Right renal pelvis (tissue), 4 donors: ENCODE results near the gene GPD1L. TPM values are rescaled to one million over a fixed set of nuclear protein-coding genes. Genes with fewer than 3 reads are reported as not detected.

ENCODE experiments used
- DNase-seq, 4 donors: peaks; one replicate each; pipeline ENCODE4 v3.0.0-alpha.2; 2013; ENCODE audit warnings: low read depth in 4 of 4, low spot score in 3 of 4, missing footprints in 1 of 4
- polyA plus RNA-seq, 4 donors: library from polyadenylated mRNA; unstranded; fragments of 120-200 nt; gene quantifications; one replicate each; pipeline ENCODE4 v1.2.1, GENCODE V29; 2013; ENCODE audit not compliant: insufficient read length in 4 of 4

The GPD1L gene
- polyA plus RNA-seq, 4 donors = 19.2 to 25.6 (median 23.4) TPM

- DNase-seq = no peak
Observed at GRCh38 chr3:32132706-32133105, 26.3 kb downstream of the GPD1L start.

DNA sequence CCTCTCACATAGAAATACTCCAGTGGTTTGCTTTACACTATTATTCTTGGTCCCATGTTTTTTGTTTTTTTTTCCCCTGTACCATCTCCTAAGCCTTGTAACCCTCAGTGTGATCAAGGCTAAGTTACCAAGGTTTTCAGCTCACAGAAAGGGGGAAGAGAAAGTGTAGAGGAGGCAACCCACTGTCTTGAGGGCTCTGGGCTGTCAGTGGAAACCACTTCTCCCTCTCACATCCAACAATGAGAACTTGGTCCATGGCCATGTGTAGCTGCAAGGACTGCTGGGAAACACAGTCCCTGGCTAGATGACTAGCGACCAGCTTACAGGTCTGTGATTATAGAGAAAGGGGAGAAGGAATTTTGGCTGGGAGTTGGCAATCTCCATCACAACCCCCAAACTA lies 30.3 kb downstream of the GPD1L start:
- DNase-seq = no peak

DNA sequence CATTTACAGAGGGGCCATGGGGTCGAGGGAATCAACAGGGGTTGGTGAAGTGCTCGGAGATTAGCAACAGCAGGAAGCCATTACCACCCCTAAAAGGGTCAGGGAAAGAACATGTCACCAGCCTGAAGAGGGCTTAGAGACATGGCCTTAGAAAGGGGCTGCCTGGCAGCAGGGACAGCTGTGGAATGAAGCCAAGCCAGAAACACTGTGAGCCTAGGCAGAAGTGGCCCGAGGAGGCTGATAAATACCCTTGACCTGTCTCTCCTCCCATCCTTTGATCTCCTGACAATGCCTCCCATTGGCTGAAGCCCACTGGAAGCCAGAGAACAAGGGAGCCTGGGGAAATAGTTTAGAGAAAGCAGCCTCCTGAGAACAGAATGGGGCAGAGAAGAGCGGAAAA lies 31.4 kb downstream of the GPD1L start:
- no peak for DNase-seq

DNA sequence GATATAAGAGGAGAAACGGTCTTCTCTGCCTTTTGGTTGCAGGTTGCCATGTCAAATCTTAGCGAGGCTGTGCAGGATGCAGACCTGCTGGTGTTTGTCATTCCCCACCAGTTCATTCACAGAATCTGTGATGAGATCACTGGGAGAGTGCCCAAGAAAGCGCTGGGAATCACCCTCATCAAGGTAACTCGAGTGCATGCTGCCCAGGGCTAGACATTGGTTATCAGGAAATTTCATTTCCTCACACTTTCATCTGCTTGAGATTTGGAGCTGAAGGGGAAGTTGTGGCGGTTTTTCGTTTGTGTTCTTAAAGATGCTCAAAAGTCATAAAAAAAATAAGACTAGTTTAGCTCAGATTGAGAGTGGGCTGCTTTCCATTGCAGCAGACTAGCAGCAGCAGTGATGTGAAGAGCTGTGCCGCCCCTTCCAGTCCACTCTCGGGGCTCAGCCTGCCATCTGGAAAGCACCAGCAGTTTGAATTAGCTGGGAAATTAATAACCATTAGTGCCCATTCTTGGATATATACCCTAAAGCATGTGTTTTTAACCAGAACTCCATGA lies 32.2 kb downstream of the GPD1L start:
- no peak for DNase-seq

DNA sequence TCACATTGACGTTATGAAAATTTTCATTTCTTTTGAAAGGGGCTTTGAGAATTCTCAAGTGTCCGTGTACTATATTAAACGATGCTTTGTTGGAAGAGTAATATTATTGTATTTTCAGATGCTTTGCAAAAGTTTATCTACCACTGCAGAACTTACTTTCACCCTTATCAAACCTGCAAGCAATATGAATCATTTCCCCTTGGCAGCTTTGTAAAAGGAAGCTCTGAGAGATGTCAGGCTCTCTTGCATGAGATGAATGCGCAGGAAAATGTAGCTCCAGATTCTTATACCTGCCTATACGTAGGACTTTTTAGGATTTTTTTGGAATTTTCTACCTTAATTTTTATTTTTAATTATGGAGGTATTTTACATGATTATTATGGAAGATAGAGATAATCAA lies 34.5 kb downstream of the GPD1L start:
- no peak for DNase-seq

DNA sequence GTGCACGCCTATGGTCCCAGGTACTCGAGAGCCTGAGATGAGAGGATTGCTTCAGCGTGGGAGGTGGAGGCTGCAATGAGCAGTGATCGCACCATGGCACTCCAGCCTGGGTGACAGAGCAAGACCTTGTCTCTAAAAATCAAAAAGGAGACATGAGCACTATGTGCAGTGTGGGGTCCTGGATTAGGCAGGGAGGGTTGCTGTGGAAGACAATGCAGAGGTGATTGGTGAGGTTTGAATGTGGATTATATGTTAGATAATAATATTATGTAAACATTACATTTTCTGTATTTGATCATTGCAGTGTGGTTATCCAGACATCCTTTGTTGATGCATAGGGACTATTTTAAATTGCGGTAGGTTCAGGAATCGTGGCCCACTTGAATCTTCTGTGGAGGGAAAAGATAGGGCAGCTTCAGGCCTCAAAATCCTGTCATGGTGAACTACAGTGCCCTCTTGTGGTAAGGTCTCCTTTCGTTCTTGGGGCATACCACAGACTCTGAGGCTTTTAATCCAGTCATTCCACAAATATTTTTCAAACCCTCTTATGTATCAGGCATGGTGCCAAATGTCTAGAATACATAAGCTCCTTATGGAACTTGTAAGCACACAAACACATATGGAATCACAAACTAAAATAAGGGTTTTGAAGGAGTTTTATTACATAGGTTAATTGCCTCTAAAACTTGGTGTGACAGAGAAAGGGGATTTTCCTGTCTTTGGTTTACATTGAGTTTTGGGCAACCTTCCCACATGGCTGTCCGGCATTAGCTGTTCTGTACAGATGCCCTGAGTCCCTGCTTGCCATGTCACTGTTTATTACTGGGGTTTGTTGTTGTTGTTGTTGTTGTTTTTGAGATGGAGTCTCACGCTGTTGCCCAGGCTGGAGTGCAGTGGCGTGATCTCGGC lies 37.7 kb downstream of the GPD1L start:
- peak; percentile 76 to 82 (median 78) for DNase-seq

- DNase-seq = no peak
Observed at GRCh38 chr3:32146746-32147211, 40.4 kb downstream of the GPD1L start.

DNA sequence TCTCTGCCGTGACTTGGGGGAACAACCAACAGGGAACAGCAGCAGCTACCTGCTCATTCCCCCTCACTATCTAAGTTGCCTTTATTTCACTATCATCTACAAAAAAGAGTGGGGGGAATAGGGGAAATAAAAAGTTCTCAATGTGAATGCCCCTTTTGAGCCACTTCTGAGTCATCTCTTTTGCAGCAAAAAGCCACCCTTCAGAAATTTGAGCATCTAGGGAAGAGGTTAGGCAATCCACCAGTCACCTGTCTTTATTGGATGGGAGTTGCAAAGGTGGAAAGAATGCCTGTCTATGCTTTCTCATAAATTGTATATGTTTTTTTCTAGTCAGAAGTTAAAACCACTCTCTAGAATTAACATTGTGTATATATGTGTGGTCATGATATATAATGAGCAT lies 41.1 kb downstream of the GPD1L start:
- DNase-seq = no peak

DNA sequence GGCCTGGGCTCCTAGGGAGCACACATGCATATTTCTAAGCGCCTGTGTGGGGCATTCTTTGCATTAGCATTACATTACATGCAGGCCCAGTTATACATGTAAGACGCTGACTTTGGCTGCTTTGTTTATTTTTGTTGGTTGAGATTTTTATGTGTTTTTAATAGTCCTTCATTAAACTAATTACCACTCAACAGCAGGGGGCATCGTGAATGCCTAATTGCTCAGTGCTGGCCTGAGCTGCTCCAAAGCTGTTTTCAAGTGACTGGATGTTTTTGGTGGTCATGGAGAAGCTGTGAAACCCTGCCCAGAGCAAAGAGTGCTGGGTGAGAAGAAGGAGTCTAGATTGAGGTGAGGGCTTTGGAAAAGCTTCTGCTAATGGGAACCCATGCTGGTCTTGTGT lies 41.5 kb downstream of the GPD1L start:
- no peak for DNase-seq

- no peak for DNase-seq
Observed at GRCh38 chr3:32148351-32148750, 41.9 kb downstream of the GPD1L start.

DNA sequence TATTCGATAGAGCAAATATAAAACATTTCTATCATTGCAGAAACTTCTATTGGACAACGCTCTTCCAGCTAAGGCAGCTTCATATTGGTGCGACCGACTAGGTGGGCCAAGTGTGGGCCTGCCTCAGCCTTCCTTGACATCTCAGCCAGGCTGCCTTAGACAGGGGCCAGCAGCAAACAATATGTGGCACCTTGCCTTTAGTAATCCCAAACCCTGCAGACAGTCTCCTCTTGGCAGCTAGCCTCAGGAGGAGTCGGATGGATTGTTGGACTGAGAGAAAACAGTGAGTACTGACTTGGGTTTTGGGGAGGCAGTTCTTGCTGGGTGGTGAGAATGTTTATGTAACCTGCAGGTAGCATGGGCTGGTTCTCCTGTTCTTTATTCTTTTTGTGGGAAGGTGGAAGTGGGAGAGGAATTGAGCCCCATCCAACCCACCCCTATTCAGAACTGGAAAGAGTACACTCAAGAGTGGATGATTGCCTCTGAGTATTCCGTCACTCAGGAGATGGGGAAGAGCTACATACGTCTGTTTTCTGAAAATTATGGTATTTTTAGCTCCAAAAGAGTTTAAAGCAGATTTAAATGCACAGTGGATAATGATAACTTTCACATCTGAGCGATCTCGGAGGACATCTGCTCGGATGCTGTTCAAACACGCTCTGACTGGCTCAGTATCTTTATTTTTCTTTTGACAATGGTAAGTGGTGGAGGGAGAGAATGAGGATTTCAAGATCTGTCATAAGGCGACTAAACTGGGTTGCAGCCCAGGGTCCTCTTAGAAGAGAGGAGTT lies 47.2 kb downstream of the GPD1L start:
- DNase-seq = no peak

GRCh38 chr3:32154205-32154579 lies 47.8 kb downstream of the GPD1L start:
- no peak for DNase-seq

DNA sequence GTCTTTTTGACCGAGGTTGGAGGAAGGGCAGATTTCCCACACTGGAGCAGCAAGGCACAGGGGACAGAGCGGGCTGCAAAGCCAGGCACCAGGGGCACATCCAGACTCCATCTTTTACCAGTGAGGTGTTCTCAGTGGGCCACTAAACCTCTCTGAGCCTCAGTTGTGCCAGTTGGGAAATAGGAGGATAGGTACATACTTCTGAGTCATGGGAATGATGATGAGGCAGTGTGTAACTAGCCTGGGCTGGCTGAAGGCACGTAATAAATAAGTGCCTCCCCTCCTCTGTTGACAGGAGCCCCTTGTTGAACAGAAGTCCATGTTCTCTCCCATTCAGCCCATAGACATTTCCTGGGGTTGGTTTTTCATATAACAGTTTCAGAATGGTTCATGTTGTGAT lies 48.7 kb downstream of the GPD1L start:
- no peak for DNase-seq

- no peak for DNase-seq
Observed at GRCh38 chr3:32157600-32158264, 51.3 kb downstream of the GPD1L start.

DNA sequence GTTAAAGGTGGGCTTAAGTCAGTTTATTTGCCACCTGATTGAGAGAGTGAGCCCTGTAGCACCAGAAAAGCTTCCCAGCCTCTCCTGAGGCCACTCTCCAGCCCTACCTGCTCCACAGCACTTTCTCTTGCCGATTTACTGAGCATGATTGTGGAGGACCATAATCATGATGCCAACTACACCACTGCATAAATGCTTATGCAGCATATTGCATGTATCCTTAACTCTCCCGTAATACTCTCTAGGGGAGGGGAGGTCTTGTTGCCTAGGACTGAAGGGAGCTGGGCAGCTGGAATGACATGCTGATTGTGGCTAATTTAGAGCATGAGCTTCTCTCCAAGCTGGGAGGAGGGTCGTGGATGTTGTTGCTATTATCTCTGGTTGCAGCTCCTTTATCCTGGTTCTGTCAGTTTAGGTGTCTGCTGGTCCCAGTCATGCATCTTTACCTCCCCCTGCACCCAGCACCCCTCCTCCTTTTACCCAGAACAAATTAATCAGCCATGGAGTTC lies 54.3 kb downstream of the GPD1L start:
- DNase-seq = no peak

- no peak for DNase-seq
Observed at GRCh38 chr3:32165442-32165841, 59.0 kb downstream of the GPD1L start.

DNA sequence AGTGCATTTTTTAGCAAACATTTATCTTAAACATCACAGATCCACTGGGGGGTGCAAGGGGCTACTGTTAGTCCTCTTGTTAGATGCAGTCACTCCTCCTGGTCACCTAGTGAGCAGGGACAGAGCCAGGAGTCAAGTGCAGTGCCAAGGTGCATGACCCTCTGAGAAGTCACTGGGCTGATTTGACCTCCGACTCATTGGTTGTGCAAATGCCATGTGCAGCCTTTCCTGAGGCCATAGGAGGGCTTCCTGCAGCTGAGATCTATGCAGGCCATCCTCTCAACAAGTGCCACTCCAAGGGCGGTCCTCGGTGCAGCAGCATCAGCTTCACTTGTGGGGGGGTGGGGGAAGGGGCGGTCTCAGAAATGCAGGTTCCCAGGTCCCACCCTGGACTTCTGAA lies 60.2 kb downstream of the GPD1L start:
- no peak for DNase-seq

DNA sequence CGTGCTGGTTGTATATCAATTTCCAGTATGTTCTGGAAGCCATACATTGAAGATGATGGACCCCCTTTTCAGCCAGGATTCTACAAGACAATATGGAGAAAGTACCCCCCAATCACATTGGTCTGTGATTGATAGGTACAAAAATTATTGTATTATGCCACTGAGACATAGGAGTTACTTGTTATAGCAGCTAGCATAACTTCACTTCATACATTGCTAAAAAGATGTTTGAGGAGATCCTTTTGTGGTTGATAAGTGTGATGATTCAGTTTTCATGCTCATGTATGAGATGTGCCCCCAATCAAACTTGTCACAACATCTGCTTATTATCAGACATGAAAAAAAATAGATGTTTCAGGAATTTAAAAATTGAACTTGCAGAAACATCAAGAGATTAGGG lies 66.0 kb downstream of the GPD1L start:
- no peak for DNase-seq

DNA sequence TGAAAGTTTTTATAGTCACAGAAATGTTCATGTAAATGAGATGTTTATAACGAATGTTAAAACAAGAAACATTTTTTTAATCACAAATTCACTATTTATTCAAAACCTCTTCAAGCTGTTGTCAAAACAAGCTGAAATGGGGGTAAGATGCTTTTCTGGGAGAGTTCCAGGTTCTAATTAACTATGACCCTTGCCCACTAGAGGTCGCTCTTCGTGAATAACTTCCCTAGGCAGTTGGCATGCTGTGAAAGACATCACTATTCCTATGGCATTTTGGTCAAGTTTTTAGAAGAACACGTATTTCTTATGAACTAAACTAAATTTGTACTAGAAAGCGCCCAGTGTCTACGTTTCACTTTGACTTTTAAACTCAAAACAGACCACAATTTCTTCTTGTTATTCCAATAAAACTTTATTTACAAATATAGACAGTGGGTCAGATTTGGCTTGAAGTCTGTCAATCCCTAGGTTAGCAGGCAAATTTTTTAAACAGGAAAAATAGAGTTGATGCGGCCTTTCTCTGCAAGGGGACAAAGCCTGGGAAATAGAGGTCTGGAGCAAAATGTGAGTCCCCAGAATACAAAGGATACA lies 69.3 kb downstream of the GPD1L start:
- DNase-seq = peak in 1 of 4 donors; percentile 58

DNA sequence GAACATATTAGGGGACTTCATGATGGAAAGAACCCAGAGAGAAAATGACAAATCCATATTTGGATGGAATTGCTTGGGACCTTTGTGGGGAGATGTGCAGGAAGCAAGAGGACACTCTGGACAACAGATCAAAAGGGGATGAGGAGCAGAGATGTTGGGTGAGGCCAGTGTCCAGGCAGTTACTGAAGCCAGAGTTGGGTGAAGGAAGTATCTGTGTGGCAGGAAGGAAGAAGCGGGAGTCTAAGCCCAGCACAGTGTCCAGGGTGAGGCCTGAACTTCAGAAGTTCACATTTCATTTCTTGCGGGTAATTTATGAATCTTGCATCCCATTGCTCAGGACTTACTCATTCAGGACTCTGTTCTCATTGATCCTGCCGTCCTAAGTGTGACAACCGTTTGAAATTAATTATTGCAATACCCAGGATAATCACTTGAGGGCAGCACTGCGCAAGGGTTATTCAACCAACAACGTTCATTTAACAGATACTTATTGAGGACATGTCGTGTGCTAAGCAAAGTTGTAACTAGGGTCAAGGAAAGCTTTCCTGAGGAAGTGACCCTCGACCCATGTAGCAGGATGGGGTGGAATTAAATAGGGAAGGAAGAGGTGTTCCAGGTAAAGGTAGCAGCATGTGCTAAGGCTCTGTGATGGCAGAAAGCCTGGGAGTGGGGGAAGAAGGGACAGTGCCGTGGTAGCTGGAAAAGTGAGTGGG lies 70.7 kb downstream of the GPD1L start:
- no peak for DNase-seq
